HL-60 (cell line): ENCODE data around the gene TH.

Experiments used
- GABPA ChIP-seq: IDR thresholded peaks from 2 replicates; pipeline ENCODE4 v1.6.1; 2012; ENCODE audit warnings: low read depth
- POLR2AphosphoS5 ChIP-seq: IDR thresholded peaks from 2 replicates; pipeline ENCODE4 v1.6.1; 2012; ENCODE audit warnings: low read depth
- REST ChIP-seq: IDR thresholded peaks from 2 replicates; pipeline ENCODE4 v1.6.1; 2012; ENCODE audit warnings: low read depth; ENCODE audit not compliant: insufficient replicate concordance
- SPI1 ChIP-seq: IDR thresholded peaks from 2 replicates; pipeline ENCODE4 v1.6.1; 2012; ENCODE audit warnings: low read depth, mild to moderate bottlenecking, borderline replicate concordance
- TF ChIP-seq, protein P1 (sequence below): IDR thresholded peaks from one replicate; pipeline ENCODE4 v1.5.1; 2011; ENCODE audit warnings: low read length, control low read depth, inconsistent platforms; ENCODE audit not compliant: insufficient read depth

- TF ChIP-seq, protein P1, sequence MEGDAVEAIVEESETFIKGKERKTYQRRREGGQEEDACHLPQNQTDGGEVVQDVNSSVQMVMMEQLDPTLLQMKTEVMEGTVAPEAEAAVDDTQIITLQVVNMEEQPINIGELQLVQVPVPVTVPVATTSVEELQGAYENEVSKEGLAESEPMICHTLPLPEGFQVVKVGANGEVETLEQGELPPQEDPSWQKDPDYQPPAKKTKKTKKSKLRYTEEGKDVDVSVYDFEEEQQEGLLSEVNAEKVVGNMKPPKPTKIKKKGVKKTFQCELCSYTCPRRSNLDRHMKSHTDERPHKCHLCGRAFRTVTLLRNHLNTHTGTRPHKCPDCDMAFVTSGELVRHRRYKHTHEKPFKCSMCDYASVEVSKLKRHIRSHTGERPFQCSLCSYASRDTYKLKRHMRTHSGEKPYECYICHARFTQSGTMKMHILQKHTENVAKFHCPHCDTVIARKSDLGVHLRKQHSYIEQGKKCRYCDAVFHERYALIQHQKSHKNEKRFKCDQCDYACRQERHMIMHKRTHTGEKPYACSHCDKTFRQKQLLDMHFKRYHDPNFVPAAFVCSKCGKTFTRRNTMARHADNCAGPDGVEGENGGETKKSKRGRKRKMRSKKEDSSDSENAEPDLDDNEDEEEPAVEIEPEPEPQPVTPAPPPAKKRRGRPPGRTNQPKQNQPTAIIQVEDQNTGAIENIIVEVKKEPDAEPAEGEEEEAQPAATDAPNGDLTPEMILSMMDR, result no peak
- TF ChIP-seq GABPA, result no peak
- no peak for TF ChIP-seq POLR2AphosphoS5
- TF ChIP-seq REST, result no peak
- no peak for TF ChIP-seq SPI1
These were observed 40.7 kb downstream of the TH start for GRCh38 chr11:2130881-2131352.
